NCI-H446 (cell line): ENCODE measurements around the gene BACH2.
"Not testable (repeated sequence)": the region's sequence is repeated elsewhere in the genome, so short reads cannot be mapped to it uniquely, and the experiment has no call there.

ENCODE experiments used
- DNase-seq, 2 experiments: peaks; one replicate each; lab custom pipeline; 2025; lab: John Stamatoyannopoulos, UW

The BACH2 gene

DNA sequence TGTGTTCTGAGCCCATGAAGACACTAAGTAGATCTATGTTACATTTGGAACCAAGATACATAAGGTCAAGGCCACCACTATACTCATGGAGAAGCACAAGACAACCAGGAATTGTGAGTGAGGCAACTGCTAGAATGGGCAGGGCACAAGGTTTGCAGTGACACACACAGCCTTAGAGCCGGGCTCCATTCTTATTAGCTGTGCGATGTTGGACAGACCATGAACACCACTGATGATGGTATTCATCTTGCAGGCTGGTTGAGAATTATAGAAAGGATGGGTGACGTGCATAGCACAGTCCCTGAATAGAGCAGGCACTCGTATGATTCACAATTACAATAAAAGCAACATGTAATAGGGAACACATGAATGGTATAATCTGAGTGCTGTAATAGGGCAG, 229.9 kb downstream of the BACH2 start:
- no peak for DNase-seq

DNA sequence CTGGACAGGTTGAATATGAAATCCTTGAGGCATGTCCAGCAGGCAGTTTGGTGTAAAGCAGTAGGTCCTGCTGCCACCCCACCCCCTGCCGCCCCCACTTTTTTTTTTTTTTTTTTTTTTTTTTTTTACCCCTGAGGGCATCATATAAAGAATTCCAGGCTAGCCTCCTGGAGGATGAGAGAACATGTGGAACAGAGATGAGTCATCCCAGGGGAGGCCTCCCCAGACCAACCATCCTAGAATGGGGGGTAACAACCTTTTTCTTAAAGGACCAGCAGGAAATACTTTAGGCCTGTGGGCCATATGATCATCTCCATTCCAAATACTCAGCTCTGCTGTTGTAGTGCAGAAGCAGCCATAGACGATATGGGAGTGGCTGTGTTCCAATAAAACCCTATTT, 231.5 kb downstream of the BACH2 start:
- no peak for DNase-seq

DNA sequence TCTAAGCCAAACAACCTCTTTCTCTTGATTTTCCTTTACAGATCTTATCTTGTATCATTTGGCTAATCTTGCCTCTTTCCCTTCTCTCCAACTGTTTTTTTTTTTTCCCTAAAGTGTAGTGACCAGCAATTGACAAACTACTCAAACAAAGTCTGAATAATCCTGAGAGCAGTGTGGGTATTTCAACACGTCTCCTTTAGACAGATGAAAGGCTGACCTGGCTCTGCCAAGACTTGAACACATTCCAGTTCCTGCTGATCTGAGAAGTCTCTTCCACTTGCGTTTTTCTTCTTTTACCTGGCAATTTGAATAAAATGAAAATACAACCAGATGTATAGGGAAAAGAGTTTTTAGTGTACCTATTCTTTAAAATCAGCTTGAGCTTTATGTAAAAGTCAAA, 234.0 kb downstream of the BACH2 start:
- no peak for DNase-seq

DNA sequence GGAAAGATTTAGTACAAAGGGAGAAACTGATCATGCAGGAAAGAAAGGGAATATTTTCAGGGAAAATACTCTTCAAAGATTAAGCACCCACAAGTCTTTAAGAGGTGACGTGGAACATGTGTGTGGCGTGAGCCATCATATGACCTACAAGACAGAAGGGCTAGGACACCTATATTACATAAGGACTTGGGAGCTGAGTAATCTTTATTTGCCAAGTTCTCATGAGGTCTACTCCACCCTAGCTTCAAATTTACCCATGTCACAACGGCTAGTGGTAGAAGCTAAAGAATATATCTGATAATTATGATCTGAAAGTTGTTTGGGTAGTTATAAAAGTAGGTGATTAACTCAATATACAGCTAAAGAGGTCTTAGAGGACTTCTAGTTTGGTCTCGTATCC, 234.6 kb downstream of the BACH2 start:
- DNase-seq, result no peak

DNA sequence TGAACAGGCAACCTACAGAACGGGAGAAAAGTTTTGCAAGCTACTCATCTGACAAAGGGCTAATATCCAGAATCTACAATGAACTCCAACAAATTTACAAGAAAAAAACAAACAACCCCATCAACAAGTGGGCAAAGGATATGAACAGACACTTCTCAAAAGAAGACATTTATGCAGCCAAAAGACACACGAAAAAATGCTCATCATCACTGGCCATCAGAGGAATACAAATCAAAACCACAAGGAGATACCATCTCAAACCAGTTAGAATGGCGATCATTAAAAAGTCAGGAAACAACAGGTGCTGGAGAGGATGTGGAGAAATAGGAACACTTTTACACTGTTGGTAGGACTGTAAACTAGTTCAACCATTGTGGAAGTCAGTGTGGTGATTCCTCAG, 237.5 kb downstream of the BACH2 start:
- not testable (repeated sequence) for DNase-seq

DNA sequence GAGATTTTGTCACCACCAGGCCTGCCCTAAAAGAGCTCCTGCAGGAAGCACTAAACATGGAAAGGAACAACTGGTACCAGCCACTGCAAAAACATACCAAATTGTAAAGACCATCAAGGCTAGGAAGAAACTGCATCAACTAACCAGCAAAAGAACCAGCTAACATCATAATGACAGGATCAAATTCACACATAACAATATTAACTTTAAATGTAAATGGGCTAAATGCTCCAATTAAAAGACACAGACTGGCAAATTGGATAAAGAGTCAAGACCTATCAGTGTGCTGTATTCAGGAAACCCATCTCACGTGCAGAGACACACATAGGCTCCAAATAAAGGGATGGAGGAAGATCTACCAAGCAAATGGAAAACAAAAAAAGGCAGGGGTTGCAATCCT, 240.7 kb downstream of the BACH2 start:
- not testable (repeated sequence) for DNase-seq

DNA sequence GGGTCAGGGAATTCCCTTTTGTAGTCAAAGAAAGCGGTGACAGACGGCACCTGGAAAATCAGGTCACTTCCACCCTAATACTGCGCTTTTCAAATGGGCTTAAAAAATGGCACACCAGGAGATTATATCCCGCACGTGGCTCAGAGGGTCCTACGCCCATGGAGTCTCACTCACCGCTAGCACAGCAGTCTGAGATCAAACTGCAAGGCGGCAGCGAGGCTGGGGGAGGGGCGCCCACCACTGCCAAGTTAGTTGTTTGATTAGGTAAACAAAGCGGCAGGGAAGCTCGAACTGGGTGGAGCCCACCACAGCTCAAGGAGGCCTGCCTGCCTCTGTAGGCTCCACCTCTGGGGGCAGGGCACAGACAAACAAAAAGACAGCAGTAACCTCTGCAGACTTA, 242.4 kb downstream of the BACH2 start:
- not testable (repeated sequence) for DNase-seq

DNA sequence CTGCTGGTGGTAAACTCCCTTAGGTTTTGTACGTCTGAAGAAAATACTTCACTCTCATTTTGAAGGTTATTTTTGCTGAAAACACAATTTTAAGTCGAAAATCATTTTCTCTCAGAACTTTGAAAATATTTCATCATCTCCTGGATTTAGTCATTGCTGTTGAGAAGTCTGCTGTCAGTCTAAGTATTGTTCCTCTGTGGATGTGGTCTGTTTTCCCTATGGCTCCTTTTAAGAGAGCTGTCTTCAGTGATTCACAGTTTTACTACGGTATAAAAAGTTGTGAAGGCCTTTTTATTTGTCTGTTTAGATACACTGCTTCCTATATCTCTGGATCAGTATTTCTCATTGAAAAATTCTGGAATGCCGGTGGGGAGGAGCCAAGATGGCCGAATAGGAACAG, 243.0 kb downstream of the BACH2 start:
- DNase-seq, result no peak

DNA sequence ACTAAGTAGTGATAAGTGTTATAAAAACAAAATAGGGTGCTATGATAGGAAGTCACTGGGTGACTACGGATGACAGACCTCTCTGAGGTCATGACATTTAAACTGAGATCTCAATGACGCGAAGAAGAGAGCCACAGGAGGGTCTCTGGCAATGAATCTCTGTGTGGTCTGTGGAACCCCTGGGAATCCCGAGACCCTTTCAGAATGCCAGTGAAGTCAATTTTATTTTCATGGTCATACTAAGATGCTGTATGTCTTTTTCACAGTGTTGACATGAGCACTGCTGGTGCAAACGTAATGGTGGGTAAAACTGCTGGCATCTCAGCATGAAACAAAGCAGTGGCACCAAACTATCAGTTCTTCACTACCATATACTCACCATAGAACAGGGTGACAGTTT, 247.3 kb downstream of the BACH2 start:
- no peak for DNase-seq

DNA sequence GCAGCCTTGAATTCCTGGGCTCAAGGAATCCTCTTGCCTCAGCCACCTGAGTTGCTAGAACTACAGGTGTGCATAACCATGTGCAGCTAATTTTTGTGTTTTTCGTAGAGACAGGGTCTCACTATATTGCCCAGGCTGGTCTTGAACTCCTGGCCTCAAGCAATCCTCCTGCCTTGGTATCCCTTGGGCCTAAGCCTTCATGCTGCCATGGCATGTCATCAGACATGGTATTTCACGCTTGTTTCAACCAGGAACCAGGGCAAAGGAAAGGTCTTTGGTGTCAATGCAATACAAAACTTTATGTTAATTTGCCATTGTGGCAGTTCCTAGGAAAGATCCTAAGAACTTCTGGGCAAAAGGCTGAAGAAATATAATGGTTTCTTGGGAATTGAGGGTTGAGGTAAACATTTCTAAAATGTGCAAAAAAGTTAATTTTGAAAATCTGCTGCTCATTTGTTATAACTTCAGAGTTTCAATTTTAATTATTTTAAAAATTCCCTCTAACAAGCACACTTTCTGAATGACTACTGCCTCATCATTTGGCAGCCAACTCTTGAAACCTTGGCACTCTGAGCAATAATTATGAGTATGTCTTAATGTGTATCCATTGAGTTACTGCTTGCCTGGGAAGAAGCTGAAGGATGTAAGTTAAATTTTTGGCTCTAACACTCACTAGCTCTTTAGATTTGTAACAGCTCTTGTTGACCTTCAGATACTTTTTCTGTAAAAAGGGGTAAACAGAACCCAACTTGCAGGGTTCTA, 248.3 kb downstream of the BACH2 start:
- peak; percentile 10 to 50 for DNase-seq

DNA sequence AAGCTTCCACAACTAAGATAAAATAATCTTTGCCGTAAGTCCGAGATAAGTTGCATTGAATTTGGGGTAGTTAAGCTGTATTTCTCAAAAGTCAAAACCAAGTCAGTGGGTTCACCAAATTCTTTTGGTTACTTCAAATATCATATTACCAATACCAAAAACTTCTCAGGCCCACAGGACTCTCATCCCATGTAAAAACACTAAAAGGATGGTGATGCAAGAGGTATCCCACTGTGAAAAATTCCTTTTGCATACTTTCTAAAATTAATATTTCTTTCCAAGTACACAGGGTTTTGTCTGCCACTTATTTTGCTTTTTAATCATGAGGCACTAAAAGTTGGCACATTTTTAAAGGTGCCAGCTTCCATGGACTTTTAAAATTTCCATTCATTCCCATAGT, 251.1 kb downstream of the BACH2 start:
- no peak for DNase-seq

DNA sequence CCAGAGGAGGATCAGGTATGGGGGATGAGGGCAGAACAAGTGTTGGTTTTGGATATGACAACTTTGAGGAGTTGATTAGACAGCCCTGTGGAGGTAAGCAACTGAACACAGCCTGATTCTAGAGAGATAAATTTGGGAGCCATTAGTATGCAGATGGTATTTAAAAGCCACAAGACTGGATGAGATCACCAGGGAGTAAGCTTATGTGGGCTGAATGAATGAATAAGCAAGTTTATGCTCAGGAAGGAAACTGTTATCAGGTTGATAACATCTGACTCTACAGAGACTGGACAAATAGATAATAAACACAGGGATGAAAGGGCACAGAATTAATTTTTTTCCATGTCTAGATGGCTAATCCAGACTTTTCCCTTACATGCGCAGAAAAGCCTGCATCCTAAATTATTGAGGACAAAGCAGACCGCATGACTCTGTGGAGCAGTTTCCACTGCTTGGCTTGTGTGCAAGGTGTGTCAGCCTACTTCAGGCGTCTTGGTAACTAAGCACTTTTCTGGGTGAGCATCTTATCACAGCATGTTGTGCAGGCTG, 251.7 kb downstream of the BACH2 start:
- DNase-seq, result no peak

DNA sequence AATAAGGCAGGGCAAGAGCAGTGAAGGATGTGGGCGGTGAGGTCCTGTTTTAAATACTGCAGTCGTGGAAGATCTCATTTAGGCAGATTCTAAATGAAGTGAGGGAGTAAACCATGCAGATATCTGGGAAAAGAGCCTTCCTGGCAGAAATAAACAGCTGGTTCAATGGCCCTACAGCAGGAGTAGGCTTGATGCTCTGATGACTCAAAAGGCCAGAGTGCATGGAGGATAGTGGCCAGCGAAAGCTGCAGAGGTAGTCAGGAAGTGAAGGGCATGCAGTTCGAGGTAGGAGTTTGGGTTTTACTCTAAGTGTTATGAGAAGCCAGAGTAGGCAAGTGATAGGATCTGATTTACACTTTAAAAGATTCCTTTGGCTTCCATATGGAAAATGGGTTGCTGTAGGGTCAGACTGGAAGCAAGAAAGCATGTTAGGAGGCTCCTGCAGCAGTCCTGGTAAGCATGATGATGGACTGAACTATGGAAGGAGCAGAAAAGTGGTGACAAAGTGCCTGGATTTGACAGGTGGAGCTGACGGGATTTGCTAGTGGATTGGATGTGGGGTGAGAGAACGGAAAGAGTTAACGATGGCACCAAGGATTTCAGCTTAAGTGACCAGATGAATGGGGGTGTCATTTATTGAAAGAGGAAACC, 252.3 kb downstream of the BACH2 start:
- no peak for DNase-seq

DNA sequence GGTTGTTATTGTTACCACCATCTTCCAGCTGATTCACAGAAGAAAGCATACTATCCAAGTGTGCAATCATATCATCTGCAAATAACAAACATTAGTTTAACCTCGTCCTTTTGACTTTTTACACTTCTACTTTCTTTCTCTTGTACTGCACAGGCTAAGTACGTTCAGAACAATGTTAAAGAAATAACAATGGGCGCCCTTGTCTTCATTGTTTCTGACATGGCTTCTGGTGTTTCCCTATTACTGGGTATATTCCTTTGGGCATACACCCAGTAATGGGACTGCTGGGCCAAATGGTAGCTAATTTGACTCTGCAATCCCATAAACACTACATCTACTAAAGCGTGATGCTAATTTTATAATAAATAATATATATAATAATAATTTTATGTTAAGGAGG, 255.7 kb downstream of the BACH2 start:
- no peak for DNase-seq

DNA sequence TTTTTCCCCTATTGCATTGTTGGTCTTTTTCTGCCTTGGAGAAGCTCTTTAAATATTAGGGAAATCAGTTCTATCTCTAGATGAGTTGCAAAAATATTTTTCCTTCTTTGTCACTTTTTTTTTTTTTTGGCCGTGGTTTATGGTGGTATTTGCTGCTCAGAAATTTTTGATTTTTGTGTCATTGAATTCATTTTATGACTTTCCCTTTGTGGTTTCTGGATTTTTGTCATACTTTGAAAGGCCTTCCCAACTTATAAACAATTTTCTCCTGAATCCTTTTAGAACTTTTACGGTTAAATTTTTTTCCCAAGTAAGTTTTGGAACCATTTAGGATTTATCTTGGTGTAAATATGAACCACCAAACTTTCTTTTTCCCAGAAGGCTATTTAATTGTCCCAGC, 256.7 kb downstream of the BACH2 start:
- DNase-seq, result no peak

DNA sequence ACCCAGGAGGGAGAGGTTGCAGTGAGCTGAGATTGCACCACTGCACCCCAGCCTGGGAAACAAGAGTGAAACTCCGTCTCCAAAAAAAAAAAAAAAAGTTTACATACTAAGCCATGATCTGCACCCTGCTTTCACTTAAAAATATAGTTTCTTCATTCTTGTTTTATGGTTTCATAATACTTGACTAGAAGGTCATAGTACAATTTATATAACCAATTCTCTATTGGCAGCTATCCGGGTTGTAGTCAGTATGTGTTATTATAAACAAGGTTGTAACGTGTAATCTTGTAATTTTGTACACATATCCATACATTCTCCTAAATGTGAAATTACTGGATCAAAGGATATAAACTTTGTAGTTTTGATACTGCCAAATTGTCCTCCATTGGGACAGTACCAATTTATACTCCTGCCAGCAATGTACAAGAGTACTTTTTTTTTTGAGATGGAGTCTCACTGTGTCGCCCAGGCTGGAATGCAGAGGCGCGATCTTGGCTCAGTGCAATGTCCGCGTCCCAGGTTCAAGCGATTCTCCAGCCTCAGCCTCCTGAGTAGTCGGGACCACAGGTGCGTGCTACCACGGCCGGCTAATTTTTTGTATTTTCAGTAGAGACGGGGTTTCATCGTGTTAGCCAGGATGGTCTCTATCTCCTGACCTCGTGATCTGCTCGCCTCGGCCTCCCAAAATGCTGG, 257.5 kb downstream of the BACH2 start:
- no peak for DNase-seq

DNA sequence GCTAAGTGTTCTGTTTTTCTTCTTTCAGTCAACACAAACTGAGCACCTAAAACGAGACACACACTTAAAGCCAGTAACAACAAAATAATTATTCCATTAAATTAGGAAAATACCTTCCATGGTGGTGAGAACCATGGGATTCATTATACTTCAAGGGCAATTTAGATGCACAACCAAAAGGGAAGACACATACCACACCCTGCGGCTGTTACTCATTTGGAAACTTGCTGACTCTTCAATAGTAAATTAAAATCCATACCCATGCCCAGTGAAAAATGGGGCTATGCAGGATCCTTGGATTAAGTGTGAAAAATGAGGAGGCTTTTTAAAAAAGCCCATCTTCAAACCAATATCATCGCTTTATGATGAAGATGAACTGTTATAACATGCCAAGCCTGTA, 259.7 kb downstream of the BACH2 start:
- DNase-seq, result no peak

DNA sequence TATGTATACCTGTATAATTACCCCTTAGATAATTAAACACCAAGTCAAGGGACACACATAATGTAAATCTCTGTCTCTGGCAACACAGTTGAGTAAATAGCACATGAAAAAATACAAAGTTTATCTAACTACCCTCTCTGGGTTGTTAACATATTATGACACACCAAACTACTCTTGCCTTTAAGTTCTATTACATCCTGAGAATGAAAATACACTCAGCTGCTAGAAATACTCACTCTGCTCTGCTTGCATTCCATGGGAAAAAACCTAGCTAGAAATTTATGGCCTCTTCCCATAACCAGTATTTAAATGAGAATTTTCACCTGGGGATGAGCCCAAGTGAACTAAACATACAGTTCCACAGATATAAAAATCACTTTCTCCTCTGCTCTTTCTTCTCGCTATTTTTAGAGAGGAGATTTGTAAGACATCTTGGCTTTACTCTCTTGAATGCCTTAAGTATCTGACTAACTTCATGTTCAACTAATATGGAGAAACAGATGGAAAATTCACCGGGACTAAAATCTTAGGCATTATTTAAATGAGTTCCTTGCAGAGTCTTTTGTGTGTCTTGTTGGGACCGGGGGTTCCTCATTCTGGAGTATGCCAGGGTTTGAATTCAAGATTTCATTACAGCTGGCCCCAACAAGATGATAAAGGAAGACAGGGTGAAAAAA, 261.5 kb downstream of the BACH2 start:
- no peak for DNase-seq

DNA sequence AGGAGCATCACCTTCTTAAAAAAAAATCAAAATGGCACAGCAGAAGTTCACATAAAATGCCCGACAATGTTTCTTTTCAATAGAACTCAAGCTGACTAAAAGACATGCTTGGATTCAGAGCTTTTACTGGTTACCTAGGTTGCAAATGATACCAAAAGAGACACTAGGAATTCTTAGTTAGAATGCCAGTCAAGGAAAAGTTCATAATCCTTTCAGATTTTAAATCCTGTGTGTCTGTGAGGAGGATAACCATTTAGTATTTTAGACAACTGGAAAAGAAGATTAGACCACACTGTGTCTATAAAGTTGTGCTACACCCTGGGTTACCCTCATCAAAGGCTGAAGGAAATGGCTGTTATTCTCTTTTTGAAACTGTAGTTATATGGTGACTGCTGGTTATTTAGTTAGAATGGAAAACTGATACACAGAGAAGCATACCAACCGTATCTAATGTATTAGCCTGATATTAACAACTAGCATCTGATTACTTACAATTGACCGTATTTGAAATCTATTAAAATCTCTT, 262.8 kb downstream of the BACH2 start:
- DNase-seq, result no peak

DNA sequence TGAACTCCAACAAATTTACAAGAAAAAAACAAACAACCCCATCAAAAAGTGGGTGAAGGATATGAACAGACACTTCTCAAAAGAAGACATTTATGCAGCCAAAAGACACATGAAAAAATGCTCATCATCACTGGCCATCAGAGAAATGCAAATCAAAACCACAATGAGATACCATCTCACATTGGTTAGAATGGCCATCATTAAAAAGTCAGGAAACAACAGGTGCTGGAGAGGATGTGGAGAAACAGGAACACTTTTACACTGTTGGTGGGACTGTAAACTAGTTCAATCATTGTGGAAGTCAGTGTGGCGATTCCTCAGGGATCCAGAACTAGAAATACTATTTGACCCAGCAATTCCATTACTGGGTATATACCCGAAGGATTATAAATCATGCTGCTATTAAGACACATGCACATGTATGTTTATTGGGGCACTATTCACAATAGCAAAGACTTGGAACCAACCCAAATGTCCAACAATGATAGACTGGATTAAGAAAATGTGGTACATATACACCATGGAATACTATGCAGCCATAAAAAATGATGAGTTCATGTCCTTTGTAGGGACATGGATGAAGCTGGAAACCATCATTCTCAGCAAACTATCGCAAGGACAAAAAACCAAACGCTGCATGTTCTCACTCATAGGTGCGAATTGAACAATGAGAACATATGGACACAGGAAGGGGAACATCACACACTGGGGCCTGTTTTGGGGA, 264.0 kb downstream of the BACH2 start:
- not testable (repeated sequence) for DNase-seq

DNA sequence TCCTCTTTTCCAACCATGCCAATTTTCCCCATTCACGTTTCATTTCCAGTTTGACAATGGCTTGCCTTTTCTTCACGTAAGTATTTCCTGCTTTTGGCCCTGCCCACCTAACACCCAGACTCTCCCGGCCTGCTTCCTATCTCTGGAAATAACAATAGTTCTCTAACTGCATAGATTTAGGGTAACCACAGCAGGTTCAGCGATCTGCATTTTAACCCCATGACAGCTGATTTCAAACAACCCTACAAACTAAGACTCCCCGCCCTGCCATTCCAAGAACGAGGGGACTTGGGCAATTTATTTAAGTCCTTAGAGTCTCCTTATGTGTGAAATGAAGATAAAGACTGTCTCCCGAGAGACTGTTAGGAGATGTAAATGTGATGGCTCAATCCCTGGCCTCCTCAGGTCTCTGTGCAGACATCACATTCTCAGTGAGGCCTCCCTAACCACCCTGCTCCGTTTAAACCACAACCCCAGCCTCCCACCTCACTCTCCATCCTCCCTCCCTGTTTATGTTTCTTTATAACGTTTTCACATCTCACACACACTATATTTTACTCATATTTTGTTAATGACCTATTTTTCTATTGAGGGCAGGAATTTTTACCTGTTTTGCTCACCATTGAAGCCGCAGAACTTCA, 267.5 kb downstream of the BACH2 start:
- DNase-seq, result no peak
